ENCODE measurements around the gene CRB1. TPM values are rescaled to one million over a fixed set of nuclear protein-coding genes. Genes with fewer than 3 reads are reported as not detected.

Gene CRB1
- total RNA-seq (0.58 TPM), polyA plus RNA-seq (0.22 TPM)

DNA sequence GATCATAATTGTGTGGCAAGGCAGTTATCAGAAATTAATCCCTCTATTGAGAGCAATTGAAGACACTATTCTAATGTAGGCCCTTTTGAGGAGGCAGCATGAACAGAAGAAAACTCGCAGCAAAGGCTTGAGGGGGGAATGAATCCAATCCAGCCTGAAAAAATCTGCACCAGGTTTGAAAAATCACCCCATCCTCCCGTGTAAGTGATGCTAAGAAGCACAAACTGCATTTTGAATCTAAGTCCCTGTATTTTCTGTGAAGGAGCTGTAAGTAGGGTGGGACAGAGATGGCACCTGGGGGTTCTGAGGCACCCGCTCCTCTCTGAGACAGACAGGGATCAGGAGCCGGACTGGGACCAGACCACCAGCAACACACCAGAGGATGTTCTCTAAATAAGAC is at the start of gene CRB1:
CRB1 (plus strand) TSS at position 241 of the 400 bp plus-strand sequence. CDS start 161 bp downstream, outside the sequence.
- WGBS, result 41% methylated on average over 4 of the region's 4 CpGs
- no peak within 1 kb of the TSS for H3K4me3 ChIP-seq (ENCODE audit: low read depth, low read length)
- no peaks in the 10 kb centered on the region for H3K36me3 ChIP-seq (ENCODE audit: insufficient read depth)
- DNase-seq (ENCODE audit: extremely low spot score), result no peak
- H3K4me1 ChIP-seq (ENCODE audit: insufficient read depth), result no peaks in the 10 kb centered on the region
- H3K27ac ChIP-seq (ENCODE audit: low read depth), result no peak within 1 kb of the TSS

DNA sequence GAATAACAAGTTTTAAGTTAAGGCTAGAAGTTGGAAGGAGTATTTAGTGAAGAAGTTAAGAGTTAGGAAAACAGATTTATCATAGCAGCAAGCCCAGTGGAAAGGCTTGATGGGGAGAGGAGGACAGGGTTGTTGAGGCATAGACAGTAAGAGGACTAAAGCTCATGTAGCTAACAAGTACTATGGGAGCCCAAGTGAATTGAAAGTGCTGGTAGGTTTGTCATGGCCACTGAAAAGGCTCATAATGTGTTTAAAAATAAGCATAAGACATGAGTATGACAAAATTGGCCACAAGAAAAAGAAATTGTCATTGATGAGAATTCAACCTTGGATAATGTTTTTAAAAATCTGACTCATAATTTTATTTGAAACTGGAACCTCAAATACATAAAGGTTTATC is 49.2 kb upstream of the CRB1 start:
- H3K36me3 ChIP-seq (ENCODE audit: insufficient read depth), result no peaks in the 10 kb centered on the region
- no peaks in the 10 kb centered on the region for H3K4me1 ChIP-seq (ENCODE audit: insufficient read depth)
- no peak overlapping the region for H3K4me3 ChIP-seq (ENCODE audit: low read depth, low read length)
- DNase-seq (ENCODE audit: extremely low spot score), result no peak
- no peak overlapping the region for H3K27ac ChIP-seq (ENCODE audit: low read depth)

DNA sequence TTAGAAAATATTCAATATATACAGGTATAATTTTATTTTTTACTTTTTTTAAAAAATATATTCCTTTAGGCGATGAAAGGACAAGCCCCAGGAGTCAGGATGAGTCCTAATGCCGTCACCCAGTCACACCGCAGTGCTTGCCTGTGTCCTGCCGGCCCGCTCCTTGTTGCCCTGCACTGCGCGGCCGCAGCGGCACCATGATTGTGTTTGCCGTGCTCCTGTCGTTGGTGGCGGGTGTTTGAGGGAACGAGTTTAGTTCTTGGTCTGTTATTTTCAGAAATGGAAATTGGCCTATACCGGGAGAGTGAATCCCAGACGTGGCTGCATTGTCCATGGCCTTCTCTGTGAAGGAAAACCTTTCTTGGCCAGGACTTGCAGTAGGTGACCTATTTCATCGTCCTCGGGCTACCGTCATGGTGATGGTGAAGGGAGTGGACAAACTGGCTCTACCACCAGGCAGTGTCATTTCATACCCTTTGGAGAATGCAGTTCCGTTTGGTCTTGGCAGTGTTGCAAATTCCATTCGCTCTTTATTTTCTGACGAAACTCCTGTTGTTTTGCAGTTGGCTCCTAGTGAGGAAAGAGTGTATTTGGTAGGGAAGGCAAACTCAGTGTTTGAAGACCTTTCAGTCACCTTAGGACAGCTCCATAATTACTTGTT is 45.9 kb upstream of the CRB1 start:
- H3K4me1 ChIP-seq (ENCODE audit: insufficient read depth), result no peaks in the 10 kb centered on the region
- no peak for DNase-seq (ENCODE audit: extremely low spot score)
- H3K36me3 ChIP-seq (ENCODE audit: insufficient read depth), result no peaks in the 10 kb centered on the region
- 91% methylated on average over 21 of the region's 21 CpGs for WGBS
- no peak overlapping the region for H3K27ac ChIP-seq (ENCODE audit: low read depth)
- no peak overlapping the region for H3K4me3 ChIP-seq (ENCODE audit: low read depth, low read length)

DNA sequence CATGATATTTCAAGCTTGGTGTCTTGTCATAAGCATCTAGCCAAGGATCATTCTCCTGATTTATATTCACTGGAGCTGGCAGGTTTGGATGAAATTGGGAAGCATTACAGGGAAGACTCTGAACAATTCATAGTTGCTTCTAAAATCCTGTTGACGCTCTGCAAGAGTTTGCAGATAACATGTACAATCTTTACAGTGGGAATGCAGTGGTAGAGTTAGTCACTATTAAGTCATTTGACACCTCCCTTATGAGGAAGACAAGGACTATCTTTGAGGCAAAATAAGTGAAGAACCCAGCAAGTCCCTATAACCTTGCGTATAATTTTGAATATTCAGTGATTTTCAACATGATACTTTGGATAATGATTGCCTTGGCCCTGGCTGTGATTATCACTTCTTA is 45.3 kb upstream of the CRB1 start:
- H3K36me3 ChIP-seq (ENCODE audit: insufficient read depth), result no peaks in the 10 kb centered on the region
- no peaks in the 10 kb centered on the region for H3K4me1 ChIP-seq (ENCODE audit: insufficient read depth)
- 93% methylated on average over 2 of the region's 2 CpGs for WGBS
- no peak overlapping the region for H3K27ac ChIP-seq (ENCODE audit: low read depth)
- H3K4me3 ChIP-seq (ENCODE audit: low read depth, low read length), result no peak overlapping the region
- DNase-seq (ENCODE audit: extremely low spot score), result no peak

DNA sequence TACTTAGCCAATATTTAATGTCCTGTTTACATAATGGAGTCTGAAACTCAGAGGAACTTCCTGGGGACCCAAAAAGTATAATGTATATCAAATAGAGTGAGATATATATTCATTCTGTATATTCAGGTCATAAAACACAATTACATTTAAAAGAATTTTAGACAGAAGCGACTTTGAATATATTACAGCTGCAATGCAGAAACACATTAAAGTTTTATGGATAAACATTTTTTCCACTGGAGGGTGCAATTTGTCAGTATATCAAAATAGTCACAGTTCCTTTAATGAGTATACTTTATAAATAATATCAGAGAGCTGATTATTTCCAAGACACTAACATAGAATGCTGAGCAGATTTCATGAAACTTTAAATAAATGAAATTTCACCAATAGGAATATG is 43.9 kb upstream of the CRB1 start:
- 48% methylated on average over 1 of the region's 1 CpG for WGBS
- no peak for DNase-seq (ENCODE audit: extremely low spot score)
- Histone ChIP-seq H3K36me3 (ENCODE audit: insufficient read depth) (no peaks in the 10 kb centered on the region), H3K4me1 (ENCODE audit: insufficient read depth) (no peaks in the 10 kb centered on the region), H3K27ac (ENCODE audit: low read depth) (no peak overlapping the region), H3K4me3 (ENCODE audit: low read depth, low read length) (no peak overlapping the region)

DNA sequence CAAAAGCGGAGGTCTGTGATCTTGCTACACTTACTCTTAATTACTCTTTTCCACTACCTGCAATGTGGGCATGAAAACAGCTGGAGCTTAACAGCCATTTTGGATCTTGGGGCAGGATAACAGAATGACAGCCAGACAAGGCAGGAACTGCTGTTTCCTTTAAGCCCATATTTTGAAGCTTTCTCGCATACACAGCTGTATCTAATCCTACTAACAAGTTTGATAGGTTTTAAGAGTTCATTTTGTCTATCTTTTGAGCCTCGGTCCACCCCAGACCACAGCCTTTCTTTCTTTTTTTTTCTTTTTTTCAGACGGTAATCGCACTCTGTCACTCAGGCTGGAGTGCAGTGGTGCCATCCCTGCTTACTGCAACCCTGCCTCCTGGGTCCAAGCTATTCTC is 42.4 kb upstream of the CRB1 start:
- H3K4me1 ChIP-seq (ENCODE audit: insufficient read depth), result no peaks in the 10 kb centered on the region
- no peak overlapping the region for H3K27ac ChIP-seq (ENCODE audit: low read depth)
- no peak for DNase-seq (ENCODE audit: extremely low spot score)
- H3K4me3 ChIP-seq (ENCODE audit: low read depth, low read length), result no peak overlapping the region
- no peaks in the 10 kb centered on the region for H3K36me3 ChIP-seq (ENCODE audit: insufficient read depth)
- 59% methylated on average over 5 of the region's 5 CpGs for WGBS

DNA sequence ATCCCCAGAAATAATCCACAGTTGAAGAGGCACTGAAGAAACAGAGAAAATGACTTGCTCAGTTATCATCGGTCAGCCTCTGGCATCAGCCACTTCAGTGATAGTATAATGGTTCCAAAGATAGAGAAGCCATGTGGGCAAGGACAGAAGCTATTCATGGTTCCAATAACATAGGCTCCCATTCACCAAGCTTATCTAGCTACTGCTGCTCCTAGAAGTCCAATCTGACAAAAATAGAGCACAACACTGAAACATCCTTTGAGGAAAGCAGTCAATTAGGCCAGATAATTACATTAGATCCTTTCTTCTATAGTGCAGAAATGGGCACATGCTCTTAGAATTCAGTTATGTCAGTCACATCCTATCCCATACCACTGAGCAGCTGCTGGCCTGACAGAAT is 33.5 kb upstream of the CRB1 start:
- no peak overlapping the region for H3K27ac ChIP-seq (ENCODE audit: low read depth)
- WGBS, result 84% methylated on average over 1 of the region's 1 CpG
- H3K4me1 ChIP-seq (ENCODE audit: insufficient read depth), result no peaks in the 10 kb centered on the region
- no peak overlapping the region for H3K4me3 ChIP-seq (ENCODE audit: low read depth, low read length)
- DNase-seq (ENCODE audit: extremely low spot score), result no peak
- H3K36me3 ChIP-seq (ENCODE audit: insufficient read depth), result no peaks in the 10 kb centered on the region

DNA sequence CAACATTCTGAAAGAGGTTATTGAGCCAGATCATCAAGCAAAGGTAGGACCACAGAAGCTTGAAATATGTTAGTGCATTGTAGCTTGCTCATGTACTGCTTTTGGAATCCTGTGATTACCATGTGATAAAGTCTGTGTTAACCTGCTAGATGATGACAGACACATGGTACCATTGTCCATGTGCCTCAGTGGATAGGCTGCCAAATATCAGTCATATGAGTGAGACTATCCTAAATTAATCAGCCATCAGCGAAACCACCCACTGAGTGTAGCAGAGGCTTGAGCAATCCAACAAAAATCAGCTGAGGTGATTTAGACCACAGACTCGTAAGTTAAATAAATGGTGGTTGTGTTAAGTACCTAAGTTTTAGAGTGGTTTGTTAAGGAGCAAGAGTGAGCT is 32.7 kb upstream of the CRB1 start:
- no peaks in the 10 kb centered on the region for H3K4me1 ChIP-seq (ENCODE audit: insufficient read depth)
- H3K36me3 ChIP-seq (ENCODE audit: insufficient read depth), result no peaks in the 10 kb centered on the region
- DNase-seq (ENCODE audit: extremely low spot score), result no peak
- 92% methylated on average over 2 of the region's 2 CpGs for WGBS
- no peak overlapping the region for H3K27ac ChIP-seq (ENCODE audit: low read depth)
- no peak overlapping the region for H3K4me3 ChIP-seq (ENCODE audit: low read depth, low read length)

DNA sequence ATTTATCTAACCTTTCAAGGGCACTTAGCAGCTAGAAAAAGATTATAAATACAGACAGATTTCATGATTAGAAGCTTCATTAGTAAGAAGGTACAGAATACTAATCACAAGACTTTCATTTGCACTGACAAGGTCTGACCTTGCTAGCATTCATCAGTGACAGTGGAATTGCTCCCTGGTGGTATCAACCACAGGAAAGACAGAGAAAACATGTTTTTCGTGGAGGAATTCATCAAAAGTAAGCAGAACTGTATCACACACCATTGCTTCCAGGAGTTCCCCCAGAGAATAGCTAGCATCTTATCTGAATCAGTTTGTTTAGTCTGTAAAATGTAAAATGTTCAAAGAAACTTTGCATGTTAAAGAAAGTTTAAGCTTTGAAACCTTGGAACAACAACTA is 20.6 kb upstream of the CRB1 start:
- Histone ChIP-seq H3K4me3 (ENCODE audit: low read depth, low read length) (no peak overlapping the region), H3K36me3 (ENCODE audit: insufficient read depth) (no peaks in the 10 kb centered on the region), H3K4me1 (ENCODE audit: insufficient read depth) (no peaks in the 10 kb centered on the region), H3K27ac (ENCODE audit: low read depth) (no peak overlapping the region)
- WGBS, result 25% methylated on average over 1 of the region's 1 CpG
- DNase-seq (ENCODE audit: extremely low spot score), result no peak

DNA sequence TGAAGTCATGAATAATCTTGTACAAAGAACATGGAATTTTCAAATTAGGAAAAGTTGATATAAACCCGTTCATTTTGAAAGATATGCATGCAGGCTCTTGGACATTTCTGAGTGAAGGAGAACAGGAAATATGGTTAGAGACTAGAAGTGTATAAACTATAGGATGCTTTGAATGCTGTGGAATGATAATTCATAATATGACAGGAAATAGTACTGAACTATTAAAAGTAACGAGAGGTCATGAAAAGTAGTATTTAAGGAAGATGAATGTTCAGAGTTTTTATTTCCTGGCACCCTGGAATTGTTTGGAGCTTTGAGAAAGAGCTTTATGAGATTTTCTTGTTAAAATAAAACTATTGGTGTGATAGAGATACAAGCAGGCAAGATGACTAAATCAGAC is 18.7 kb upstream of the CRB1 start:
- DNase-seq (ENCODE audit: extremely low spot score), result no peak
- WGBS, result 14% methylated on average over 2 of the region's 2 CpGs
- no peaks in the 10 kb centered on the region for H3K4me1 ChIP-seq (ENCODE audit: insufficient read depth)

DNA sequence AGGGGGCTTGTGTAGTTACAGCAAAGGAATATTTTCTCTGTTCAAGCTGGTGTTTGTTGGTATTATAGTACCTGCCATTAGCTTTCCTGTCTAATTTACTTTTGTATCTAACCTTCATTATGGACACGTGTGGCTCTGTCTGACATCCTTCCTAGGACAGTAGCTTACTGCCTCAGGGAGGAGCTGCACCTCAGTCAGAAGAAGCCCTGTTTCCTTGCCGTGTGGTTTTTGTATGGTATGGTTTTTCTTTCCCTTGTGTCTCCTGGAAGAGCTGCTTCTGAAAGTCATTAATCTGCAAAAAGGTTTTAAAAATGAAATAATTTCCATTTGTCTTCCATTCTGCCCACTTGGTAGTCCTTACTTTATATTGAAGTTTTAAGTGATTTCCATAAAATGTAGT is 17.4 kb upstream of the CRB1 start:
- Histone ChIP-seq H3K4me1 (ENCODE audit: insufficient read depth) (no peaks in the 10 kb centered on the region), H3K36me3 (ENCODE audit: insufficient read depth) (no peaks in the 10 kb centered on the region), H3K4me3 (ENCODE audit: low read depth, low read length) (no peak overlapping the region), H3K27ac (ENCODE audit: low read depth) (no peak overlapping the region)
- DNase-seq (ENCODE audit: extremely low spot score), result no peak
- WGBS, result 61% methylated on average over 2 of the region's 2 CpGs

More for the DNA sequence above, 18.7 kb upstream of the CRB1 start:
- Histone ChIP-seq H3K36me3 (ENCODE audit: insufficient read depth) (no peaks in the 10 kb centered on the region), H3K4me3 (ENCODE audit: low read depth, low read length) (no peak overlapping the region), H3K27ac (ENCODE audit: low read depth) (no peak overlapping the region)

DNA sequence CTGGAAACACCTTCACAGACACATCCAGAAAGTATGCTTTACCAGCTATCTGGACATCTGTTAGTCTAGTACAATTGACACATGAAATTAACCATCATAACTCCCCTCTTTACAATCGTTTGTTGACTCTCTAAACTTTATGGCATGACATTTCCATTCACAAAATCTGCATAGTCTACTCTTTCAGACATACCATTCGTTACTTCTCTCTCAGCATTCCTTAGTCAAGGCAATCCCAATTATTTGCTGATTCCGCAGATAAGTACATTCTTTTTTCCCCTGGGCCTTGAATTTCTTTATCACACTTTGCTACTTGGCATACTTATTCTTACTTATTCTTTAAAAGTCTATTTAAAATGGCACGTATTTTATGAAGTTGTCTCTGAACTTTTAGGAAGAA is 15.1 kb upstream of the CRB1 start:
- Histone ChIP-seq H3K27ac (ENCODE audit: low read depth) (no peak overlapping the region), H3K36me3 (ENCODE audit: insufficient read depth) (no peaks in the 10 kb centered on the region), H3K4me3 (ENCODE audit: low read depth, low read length) (no peak overlapping the region), H3K4me1 (ENCODE audit: insufficient read depth) (no peaks in the 10 kb centered on the region)
- 70% methylated on average over 4 of the region's 4 CpGs for WGBS
- DNase-seq (ENCODE audit: extremely low spot score), result no peak

DNA sequence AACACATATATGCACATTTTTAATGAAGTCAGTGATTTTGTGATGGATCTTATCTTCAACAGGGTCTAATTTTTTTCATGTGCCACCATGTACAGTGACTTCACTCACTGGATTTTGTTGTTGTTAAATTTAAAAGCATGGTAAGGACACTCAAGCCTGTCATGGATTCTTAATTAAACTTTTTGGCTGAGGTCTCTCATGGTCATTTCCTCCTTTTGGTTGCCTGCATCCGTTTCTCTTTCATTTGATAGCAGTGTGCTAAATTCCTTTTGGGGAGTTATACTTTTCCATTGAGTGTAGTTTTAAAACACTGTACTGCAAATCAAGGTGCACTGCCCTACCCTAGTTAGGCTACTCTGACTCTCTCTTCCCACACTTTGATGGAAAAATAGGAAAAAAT is 13.2 kb upstream of the CRB1 start:
- Histone ChIP-seq H3K36me3 (ENCODE audit: insufficient read depth) (no peaks in the 10 kb centered on the region), H3K4me3 (ENCODE audit: low read depth, low read length) (no peak overlapping the region), H3K4me1 (ENCODE audit: insufficient read depth) (no peaks in the 10 kb centered on the region), H3K27ac (ENCODE audit: low read depth) (no peak overlapping the region)
- no peak for DNase-seq (ENCODE audit: extremely low spot score)
- 45% methylated on average over 1 of the region's 1 CpG for WGBS

DNA sequence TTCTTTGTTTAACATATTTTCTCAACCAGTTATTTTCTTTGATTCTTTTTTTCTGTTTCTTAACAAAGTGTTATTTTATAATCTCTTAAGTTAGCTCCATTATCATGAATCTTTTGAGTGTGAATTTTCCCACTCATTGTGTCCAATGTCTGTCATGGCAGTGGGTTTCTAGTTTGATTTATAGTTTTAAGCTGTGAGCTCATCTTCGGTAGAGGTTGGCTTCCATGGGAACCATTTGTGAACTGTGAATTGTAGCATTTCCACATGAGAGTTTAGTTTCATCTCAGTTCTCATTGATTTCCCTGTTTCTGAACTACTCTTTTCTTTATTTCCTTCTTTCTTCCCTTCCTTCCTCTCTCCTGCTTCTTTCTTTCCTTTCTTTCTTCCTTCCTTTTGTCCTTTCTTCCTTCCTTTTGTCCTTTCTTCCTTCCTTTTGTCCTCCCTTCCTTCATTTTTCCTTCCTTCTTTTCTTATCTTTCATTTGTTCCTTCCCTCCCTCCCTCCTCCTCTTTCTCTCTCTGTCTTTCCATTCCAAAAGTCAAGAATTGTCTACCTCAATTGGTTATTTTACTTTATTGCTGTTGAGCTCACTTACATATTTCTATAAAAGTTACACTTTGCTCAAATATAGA is 3.0 kb upstream of the CRB1 start:
- H3K36me3 ChIP-seq (ENCODE audit: insufficient read depth), result no peaks in the 10 kb centered on the region
- WGBS, result 85% methylated on average over 1 of the region's 1 CpG
- no peak for DNase-seq (ENCODE audit: extremely low spot score)
- H3K27ac ChIP-seq (ENCODE audit: low read depth), result no peak overlapping the region
- no peak overlapping the region for H3K4me3 ChIP-seq (ENCODE audit: low read depth, low read length)
- H3K4me1 ChIP-seq (ENCODE audit: insufficient read depth), result no peaks in the 10 kb centered on the region
